GM18870 (cell line): Measurements from ENCODE around the gene RTKN2.
"Not testable (repeated sequence)": the region's sequence is repeated elsewhere in the genome, so short reads cannot be mapped to it uniquely, and the experiment has no call there.

Experiments
- ATAC-seq: cut with Tn5 transposase; IDR thresholded peaks from one replicate; pipeline ENCODE4 v1.9.1; 2021; ENCODE audit warnings: moderate library complexity; ENCODE audit not compliant: unreplicated experiment

Gene RTKN2

GRCh38 chr10:62268399-62269114 lies at the start of gene RTKN2:
TSS of gene RTKN2 (minus strand) at chr10:62268844. CDS start at chr10:62268610, 234 bp downstream.
- ATAC-seq: peak; percentile 34

- ATAC-seq: no peak
Observed at GRCh38 chr10:62317257-62317656, 48.6 kb upstream of the RTKN2 start.

DNA sequence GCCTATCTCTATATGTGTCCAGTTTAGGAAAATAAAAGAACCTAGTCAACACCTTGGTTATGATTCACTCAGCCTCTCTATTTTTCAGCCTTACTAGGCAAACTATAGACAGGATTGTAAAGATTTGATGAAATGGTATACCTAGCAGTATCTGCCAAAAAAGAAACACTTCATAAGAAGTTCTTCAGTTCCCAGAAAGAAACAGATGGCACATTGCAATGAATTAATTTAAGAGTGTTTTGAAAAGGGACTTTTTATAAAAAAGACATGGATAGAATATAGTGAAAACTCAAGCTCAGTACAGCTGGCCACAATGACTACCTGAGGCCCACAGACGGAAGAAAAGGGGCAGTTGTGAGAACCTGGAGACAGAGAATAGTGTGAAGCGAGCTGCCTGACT lies 40.6 kb upstream of the RTKN2 start:
- ATAC-seq: no peak

DNA sequence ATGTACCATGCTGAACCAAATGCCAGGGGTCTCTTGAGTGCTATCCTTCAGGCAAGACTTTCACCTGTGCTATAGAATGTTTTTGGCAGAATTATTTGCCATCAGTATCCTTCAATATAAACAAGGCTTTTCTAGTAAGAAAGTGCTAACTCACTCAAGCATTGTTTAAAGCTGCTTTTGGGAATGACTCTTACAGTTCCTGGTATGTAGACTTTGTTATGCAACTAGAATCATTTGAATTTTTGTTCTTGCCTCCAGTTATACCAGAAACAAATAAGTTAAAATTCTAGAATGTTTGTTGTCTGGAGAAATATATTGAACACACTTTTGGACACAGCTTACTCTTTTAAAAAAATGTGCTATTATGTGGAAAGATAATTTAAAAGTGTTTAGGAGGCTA lies 39.5 kb upstream of the RTKN2 start:
- ATAC-seq: no peak

DNA sequence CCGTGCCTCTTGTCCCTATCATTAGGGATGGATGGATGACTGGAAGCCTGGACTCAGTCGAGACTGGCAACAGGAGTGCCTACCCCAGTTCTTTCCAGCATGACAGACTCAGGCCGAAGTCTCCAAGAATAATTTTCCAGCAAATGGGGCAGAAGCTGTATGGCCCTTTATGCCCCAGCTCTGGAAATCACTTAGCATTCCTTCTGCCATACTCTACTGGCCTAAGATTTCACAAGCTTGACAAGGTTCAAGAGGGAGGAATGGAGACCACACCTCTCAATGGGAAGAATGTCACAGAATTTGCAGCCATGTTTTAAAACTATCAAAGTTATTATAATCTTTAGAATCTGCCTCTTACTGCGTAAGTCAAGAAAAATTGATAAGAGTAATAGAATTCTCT lies 39.0 kb upstream of the RTKN2 start:
- ATAC-seq: no peak

GRCh38 chr10:62306663-62307062 lies 38.0 kb upstream of the RTKN2 start:
- ATAC-seq: no peak

DNA sequence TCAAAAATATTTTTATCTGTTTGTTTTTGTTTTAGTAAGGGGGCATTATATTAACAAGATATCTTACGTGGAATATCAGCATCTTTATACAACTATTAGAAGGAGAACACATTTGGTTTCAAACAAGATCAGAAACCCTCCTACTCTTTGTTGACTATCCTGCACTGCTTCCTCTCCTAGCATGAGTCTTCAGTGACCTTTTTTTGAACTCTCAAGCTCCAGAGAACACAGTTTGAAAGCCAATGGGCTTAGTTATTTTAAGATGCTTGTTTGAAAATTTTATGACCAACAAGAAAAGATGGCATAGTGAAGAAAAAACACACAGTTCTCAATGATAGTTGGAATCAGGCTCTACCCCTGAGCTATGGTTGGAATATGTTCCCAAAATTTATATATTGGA lies 37.2 kb upstream of the RTKN2 start:
- ATAC-seq: no peak

DNA sequence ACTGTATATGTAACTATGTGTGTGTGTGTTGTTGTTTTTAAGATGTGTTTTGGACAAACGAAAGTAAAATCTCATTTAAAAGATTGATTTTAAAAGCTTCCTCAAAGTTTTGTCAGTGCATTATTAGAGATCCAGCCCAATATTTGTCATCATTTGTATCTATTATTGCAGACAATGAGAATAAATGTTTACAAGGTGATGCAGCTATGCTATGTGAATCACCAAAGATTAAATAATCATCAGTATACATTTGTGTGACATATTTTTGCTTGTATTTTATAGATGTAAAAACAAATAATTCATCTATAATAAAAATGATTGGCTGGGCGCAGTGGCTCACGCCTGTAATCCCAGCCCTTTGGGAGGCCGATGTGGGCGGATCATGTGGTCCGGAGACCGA lies 35.3 kb upstream of the RTKN2 start:
- no peak for ATAC-seq

GRCh38 chr10:62302760-62303159 lies 34.1 kb upstream of the RTKN2 start:
- no peak for ATAC-seq

- no peak for ATAC-seq
Observed at GRCh38 chr10:62297857-62298256, 29.2 kb upstream of the RTKN2 start.

- ATAC-seq: no peak
Observed at GRCh38 chr10:62284221-62284620, 15.6 kb upstream of the RTKN2 start.

- ATAC-seq: not testable (repeated sequence)
Observed at GRCh38 chr10:62281348-62281747, 12.7 kb upstream of the RTKN2 start.

DNA sequence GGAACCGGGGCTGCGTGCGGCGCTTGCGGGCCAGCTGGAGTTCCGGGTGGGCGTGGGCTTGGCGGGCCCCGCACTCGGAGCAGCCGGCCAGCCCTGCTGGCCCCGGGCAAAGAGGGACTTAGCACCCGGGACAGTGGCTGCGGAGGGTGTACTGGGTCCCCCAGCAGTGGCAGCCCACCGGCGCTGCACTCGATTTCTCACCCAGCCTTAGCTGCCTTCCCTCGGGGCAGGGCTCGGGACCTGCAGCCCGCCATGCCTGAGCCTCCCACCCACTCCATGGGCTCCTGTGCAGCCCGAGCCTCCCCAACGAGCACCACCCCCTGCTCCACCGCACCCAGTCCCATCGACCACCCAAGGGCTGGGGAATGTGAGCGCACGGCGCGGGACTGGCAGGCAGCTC lies 11.7 kb upstream of the RTKN2 start:
- ATAC-seq: not testable (repeated sequence)

GRCh38 chr10:62278441-62278910 lies 9.8 kb upstream of the RTKN2 start:
- no peak for ATAC-seq

DNA sequence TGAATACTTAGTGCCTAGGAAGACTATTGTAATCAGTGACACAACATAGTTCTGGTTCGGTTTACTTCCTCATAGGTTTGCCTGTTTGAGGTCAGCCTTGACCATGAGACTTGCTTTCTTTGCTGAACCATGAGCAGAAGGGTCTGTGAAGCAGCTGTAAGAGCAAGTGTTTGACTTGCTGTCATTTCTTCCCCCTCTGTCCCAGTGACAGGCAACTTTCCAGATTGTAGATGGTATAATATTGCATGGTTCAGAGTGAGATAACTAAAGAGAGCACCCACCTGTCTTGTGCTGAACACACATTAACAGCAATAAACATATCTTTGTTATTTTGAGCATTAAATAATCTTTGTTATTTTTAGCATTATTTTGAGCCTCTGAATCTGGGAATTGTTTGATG lies 9.3 kb upstream of the RTKN2 start:
- ATAC-seq: no peak

DNA sequence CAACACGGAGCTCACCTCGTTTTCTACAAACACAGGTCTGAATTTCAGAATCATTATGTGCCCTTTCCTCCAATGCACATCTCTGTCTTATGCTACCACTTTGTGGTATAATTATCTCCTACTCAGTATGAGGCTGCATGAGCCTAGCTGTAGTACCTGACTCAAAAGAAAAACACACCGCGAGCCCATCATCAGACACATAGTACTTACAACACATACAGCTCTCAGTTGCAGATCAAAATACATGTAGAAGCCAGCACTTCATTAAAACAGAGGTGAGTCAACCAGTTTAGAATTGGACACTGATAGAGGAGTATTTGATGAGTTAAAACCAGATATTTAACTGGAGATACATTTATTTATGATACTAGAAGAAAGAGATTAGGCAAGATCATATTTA lies 1.4 kb upstream of the RTKN2 start:
- no peak for ATAC-seq

- ATAC-seq: no peak
Observed at GRCh38 chr10:62268027-62268398, 631 bp downstream of the RTKN2 start.

- no peak for ATAC-seq
Observed at GRCh38 chr10:62266611-62267010, 2.0 kb downstream of the RTKN2 start.

GRCh38 chr10:62266147-62266546 lies 2.5 kb downstream of the RTKN2 start:
- no peak for ATAC-seq

DNA sequence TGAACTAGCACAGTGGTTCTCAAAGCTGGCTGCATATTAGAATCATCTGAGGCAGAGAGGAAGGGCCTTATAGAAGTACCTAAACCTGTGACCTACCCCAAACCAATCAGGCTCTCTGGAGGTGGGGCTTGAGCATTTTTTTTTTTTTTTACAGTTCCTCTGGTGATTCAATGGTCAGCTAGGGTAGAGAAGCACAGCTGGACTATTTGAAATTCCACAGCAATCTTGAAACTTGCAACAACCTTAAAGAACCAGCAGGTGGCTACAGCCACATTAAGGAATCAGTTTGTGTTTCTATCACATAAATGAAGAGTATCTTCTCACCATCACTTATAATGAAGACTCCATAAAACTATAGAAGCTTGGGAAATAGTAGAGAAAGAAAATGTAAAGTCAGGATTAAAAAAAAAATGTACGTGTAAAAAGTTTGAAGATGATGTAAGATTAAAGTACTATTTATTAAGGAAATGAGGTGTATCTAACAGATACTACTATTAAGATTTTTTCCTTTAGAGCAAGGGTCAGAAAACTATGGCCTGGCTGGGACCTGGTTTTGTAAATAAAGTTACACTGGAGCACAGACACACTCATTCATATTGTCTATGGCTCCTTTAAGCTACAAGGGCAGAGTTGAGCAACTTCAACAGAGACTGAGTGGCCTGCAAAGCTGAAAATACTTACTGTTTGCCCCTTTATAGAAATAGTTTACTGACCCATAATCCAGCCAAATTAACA lies 3.8 kb downstream of the RTKN2 start:
- ATAC-seq: peak; percentile 46

DNA sequence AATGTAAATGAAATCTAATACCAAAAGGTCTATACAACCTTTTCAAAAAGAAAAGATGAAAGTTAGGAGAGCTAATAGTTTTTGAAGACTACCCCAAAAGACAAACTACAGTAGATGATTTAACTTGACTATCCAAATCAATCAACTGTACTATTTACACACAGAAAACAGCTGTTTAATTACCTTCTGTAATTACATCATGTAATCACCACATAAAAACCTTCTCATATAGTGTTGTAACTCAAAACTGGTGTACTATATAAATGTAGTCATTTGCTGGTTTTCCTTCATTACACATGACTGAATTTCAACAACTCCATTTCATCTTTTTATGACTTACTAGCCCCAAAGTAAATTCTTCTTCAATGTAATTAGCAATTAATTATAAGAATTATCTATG lies 4.5 kb downstream of the RTKN2 start:
- no peak for ATAC-seq

DNA sequence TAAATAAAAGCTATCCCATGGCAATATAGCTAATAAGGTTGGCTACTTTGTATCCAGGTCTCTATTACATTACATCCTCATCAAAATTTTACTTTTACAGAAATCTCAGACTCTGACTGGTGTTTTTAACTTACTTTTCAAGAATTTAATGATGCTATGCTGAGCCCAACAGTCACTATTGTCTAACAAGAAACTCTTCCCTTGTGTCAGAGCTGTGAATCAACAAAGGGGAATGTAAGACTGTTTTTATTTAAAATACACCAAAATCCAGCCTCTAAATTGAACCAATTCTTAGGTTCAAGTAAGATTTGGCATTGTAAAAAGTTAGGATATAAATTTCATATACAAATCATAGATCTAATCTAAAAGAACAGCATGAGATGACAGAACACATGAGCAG lies 7.0 kb downstream of the RTKN2 start:
- ATAC-seq: no peak
